SK-N-SH (cell line): ENCODE data around the gene ADRA2B. TPM values are rescaled to one million over a fixed set of nuclear protein-coding genes. Genes with fewer than 3 reads are reported as not detected.
A peak's percentile ranks its signal among the peaks of the same experiment; 100 is the strongest.

Experiments
- CTCF ChIA-PET: fragments of 300-600, 350-600 bp; formaldehyde crosslinking; extraction: SDS; loops from one replicate; lab custom pipeline; 2021; lab: Yijun Ruan, JAX
- POLR2A ChIA-PET: fragments of 350-600 bp; sonication (Branson Sonifier 250); formaldehyde crosslinking; extraction: SDS; loops from one replicate; lab custom pipeline; 2020; ENCODE audit warnings: antibody characterized with exemption, inconsistent platforms; lab: Yijun Ruan, JAX
- DNase-seq: peaks from one replicate; pipeline ENCODE4 v3.0.0; 2012
- H2AFZ ChIP-seq: fragments of 200-600 bp; sonication (generic); 2 replicates; pipeline ENCODE4 v1.8.1; 2016; ENCODE audit warnings: antibody characterized with exemption, mild to moderate bottlenecking, low read depth
- H3F3A ChIP-seq: fragments of 200-600 bp; sonication (generic); replicated peaks from 2 replicates; pipeline ENCODE3; 2016; ENCODE audit warnings: antibody characterized with exemption, mild to moderate bottlenecking; ENCODE audit not compliant: insufficient read depth
- H3K27ac ChIP-seq, 2 experiments: fragments of 200-500 bp in 1 of 2; fragments of 200-600 bp in 1 of 2; sonication (Bioruptor generic) in 1 of 2; sonication (generic), shearing (Covaris generic) in 1 of 2; 2 replicates each; pipeline versions ENCODE4 v1.5.1 to v1.6.1; 2014 to 2016; ENCODE audit warnings: low read depth in 2 of 2, inconsistent platforms in 1 of 2, low read length in 1 of 2, mild to moderate bottlenecking in 1 of 2, mixed read lengths in 1 of 2
- H3K27me3 ChIP-seq: fragments of 200-600 bp; sonication (generic), shearing (Covaris generic); 2 replicates; pipeline ENCODE4 v1.6.1; 2016; ENCODE audit warnings: mixed run types; ENCODE audit not compliant: insufficient read depth
- H3K36me3 ChIP-seq, 2 experiments: fragments of 200-500 bp in 1 of 2; fragments of 200-600 bp in 1 of 2; sonication (Bioruptor generic) in 1 of 2; sonication (generic) in 1 of 2; replicated peaks in 1 of 2; 2 replicates each; pipeline versions ENCODE3 to v1.5.1; 2014 to 2016; ENCODE audit warnings: low read length in 1 of 2, mild to moderate bottlenecking in 1 of 2; ENCODE audit not compliant: insufficient read depth in 2 of 2, control insufficient read depth in 1 of 2
- H3K4me1 ChIP-seq, 2 experiments: fragments of 200-500 bp in 1 of 2; fragments of 200-600 bp in 1 of 2; sonication (Bioruptor generic) in 1 of 2; sonication (generic), shearing (Covaris generic) in 1 of 2; 2 replicates each; pipeline versions ENCODE4 v1.5.1 to v1.6.1; 2014 to 2016; ENCODE audit warnings: low read depth in 1 of 2, low read length in 1 of 2, mixed run types in 1 of 2; ENCODE audit not compliant: insufficient read depth in 2 of 2, control insufficient read depth in 1 of 2
- H3K4me2 ChIP-seq: fragments of 200-600 bp; sonication (generic), shearing (Covaris generic); 2 replicates; pipeline ENCODE4 v1.6.1; 2017; ENCODE audit warnings: mixed run types
- H3K4me3 ChIP-seq, 2 experiments: fragments of 200-500 bp in 1 of 2; fragments of 200-600 bp in 1 of 2; sonication (Bioruptor generic) in 1 of 2; sonication (generic), shearing (Covaris generic) in 1 of 2; 2 replicates each; pipeline versions ENCODE4 v1.5.1 to v1.8.1; 2014 to 2016; ENCODE audit warnings: low read depth in 2 of 2, inconsistent platforms in 1 of 2, low read length in 1 of 2, mild to moderate bottlenecking in 1 of 2, mixed read lengths in 1 of 2, moderate library complexity in 1 of 2
- H3K79me2 ChIP-seq: fragments of 200-600 bp; sonication (generic); 2 replicates; pipeline ENCODE4 v1.8.1; 2017; ENCODE audit warnings: mild to moderate bottlenecking; ENCODE audit not compliant: insufficient read depth
- H3K9ac ChIP-seq: fragments of 200-600 bp; sonication (generic); 2 replicates; pipeline ENCODE4 v1.6.1; 2017; ENCODE audit warnings: mixed run types
- H3K9me2 ChIP-seq: fragments of 200-600 bp; sonication (generic); 2 replicates; pipeline ENCODE4 v1.6.1; 2017; ENCODE audit warnings: mixed run types
- H3K9me3 ChIP-seq: fragments of 200-600 bp; sonication (generic); 2 replicates; pipeline ENCODE4 v1.6.1; 2017; ENCODE audit warnings: mixed run types, mild to moderate bottlenecking, moderate library complexity
- H4K20me1 ChIP-seq: fragments of 200-600 bp; sonication (generic); 2 replicates; pipeline ENCODE4 v1.6.1; 2017; ENCODE audit warnings: mild to moderate bottlenecking, mixed run types; ENCODE audit not compliant: insufficient read depth
- ELF1 ChIP-seq: IDR thresholded peaks from 2 replicates; pipeline ENCODE4 v1.4.0; 2012
- EP300 ChIP-seq, 2 experiments: IDR thresholded peaks; 2 replicates each; pipeline versions ENCODE4 v1.4.0 to v1.6.1; 2012; ENCODE audit warnings: borderline replicate concordance in 1 of 2, low read depth in 1 of 2, low read length in 1 of 2
- EZH2phosphoT487 ChIP-seq: fragments of 200-600 bp; sonication (generic); IDR thresholded peaks from 2 replicates; pipeline ENCODE4 v1.6.1; 2017; ENCODE audit warnings: low read depth, mixed run types, mild to moderate bottlenecking, antibody characterized with exemption, moderate library complexity, borderline replicate concordance
- FOXJ3 ChIP-seq: sonication (generic); formaldehyde crosslinking; IDR thresholded peaks from 2 replicates; pipeline ENCODE4 v1.5.1; 2020; ENCODE audit warnings: mild to moderate bottlenecking, missing genetic modification reagents
- FOXM1 ChIP-seq: IDR thresholded peaks from 2 replicates; pipeline ENCODE4 v1.4.0; 2012; ENCODE audit warnings: low read depth, mild to moderate bottlenecking
- GABPA ChIP-seq: IDR thresholded peaks from 2 replicates; pipeline ENCODE4 v1.4.0; 2012; ENCODE audit warnings: low read depth, mild to moderate bottlenecking
- GATA2 ChIP-seq: sonication (generic); formaldehyde crosslinking; IDR thresholded peaks from 2 replicates; pipeline ENCODE4 v1.5.0; 2020; ENCODE audit warnings: mild to moderate bottlenecking, missing genetic modification reagents
- NRF1 ChIP-seq: IDR thresholded peaks from 2 replicates; pipeline ENCODE4 v1.6.1; 2012; ENCODE audit warnings: low read depth, mild to moderate bottlenecking, low read length
- POLR2AphosphoS5 ChIP-seq: IDR thresholded peaks from 2 replicates; pipeline ENCODE4 v1.6.1; 2012; ENCODE audit warnings: low read depth, low read length
- RAD21 ChIP-seq: IDR thresholded peaks from 2 replicates; pipeline ENCODE4 v1.6.1; 2012; ENCODE audit warnings: mild to moderate bottlenecking, low read length
- RXRA ChIP-seq: IDR thresholded peaks from 2 replicates; pipeline ENCODE4 v1.4.0; 2012; ENCODE audit warnings: low read depth, mild to moderate bottlenecking, borderline replicate concordance
- SIN3A ChIP-seq: IDR thresholded peaks from 2 replicates; pipeline ENCODE4 v1.6.1; 2012; ENCODE audit warnings: low read depth, mild to moderate bottlenecking, low read length, moderate library complexity, borderline replicate concordance
- TAF1 ChIP-seq: IDR thresholded peaks from 2 replicates; pipeline ENCODE4 v1.6.1; 2012; ENCODE audit warnings: low read depth, mild to moderate bottlenecking, low read length, moderate library complexity, borderline replicate concordance
- TCF12 ChIP-seq: IDR thresholded peaks from 2 replicates; pipeline ENCODE4 v1.4.0; 2012
- YY1 ChIP-seq: IDR thresholded peaks from 2 replicates; pipeline ENCODE4 v1.4.0; 2012; ENCODE audit warnings: low read depth, mild to moderate bottlenecking
- WGBS: methylation state at CpG from one replicate; pipeline ENCODE4 v1.1.6; 2017; ENCODE audit warnings: low lambda C conversion rate; 5-methylcytosine and 5-hydroxymethylcytosine counted together
- polyA plus RNA-seq, 3 experiments: library from polyadenylated mRNA; depleted of rRNA; stranded (reverse); fragments of >200 nt; gene quantifications; 2 replicates each; pipeline ENCODE4 v1.2.3, GENCODE V29; 2012
- TF ChIP-seq, protein P1 (sequence below): IDR thresholded peaks from 2 replicates; pipeline ENCODE4 v1.6.1; 2012; ENCODE audit warnings: mild to moderate bottlenecking, low read depth, low read length, moderate library complexity

Gene ADRA2B
- polyA plus RNA-seq (2012; rRNA removed) = not detected in 2 replicates
- polyA plus RNA-seq (2012; cell fraction: cytosol; rRNA removed) = not detected in 2 replicates
- polyA plus RNA-seq (2012; cell fraction: nucleus; rRNA removed) = 0.06 and 0.15 TPM in 2 replicates

DNA sequence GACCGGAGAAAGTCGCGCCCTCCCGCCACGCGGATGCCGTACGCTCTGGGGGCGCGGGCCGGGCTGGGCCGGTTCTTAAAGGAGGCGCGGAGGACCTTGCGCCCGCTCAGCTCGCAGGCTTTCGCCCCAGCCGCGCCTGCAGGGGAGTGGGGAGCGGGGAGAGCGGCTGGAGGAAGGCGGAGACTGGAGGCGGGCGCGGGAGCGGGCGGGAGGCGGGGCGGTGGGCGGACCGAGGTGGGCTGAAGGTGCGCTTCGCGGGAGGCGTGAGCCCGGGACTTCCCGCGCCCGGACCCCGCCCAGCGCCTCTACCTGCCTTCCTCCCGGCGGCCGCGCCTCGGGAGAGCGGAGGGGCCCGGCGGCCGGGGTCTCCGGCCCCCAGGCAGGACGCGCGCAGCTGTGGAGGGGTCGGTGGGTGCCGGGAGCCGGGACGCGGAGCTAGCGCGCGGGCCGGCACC lies at the start of gene ADRA2B:
TSS of gene ADRA2B (minus strand) at position 148 of the 455 bp plus-strand sequence. CDS start 422 bp downstream, outside the sequence.
- peak within 1 kb of the TSS; percentile 44 to 54; a peak in 3 of 4 replicates for H3K4me3 ChIP-seq
- peaks cover 0 to 12% of the 10 kb centered on the region in 2 experiments; a peak in 1 of 4 replicates for H3K4me1 ChIP-seq
- H3K9ac ChIP-seq = no peak within 1 kb of the TSS
- no peaks in the 10 kb centered on the region for H3K36me3 ChIP-seq
- no peak within 1 kb of the TSS for H3K27ac ChIP-seq
- H2AFZ ChIP-seq = peak within 1 kb of the TSS; percentile 59; the same call in 1 of the 2 replicates
- no peaks in the 10 kb centered on the region for H3K9me3 ChIP-seq
- H3K9me2 ChIP-seq = no peaks in the 10 kb centered on the region
- ChIA-PET POLR2A (no interaction called here), CTCF (interaction anchor here (0.6 to 8.0 kb wide), 41 partner anchors 8 to 396 kb away, joined by 3 to 101 read pairs (median 7); partner anchors contain the start of genes ANKRD36C, ASTL and DUSP2)
- 30% methylated on average over 27 of the region's 64 CpGs for WGBS
- no peaks in the 10 kb centered on the region for H3F3A ChIP-seq
- H3K27me3 ChIP-seq = no peaks in the 10 kb centered on the region; the same call in 1 of the 2 replicates
- H4K20me1 ChIP-seq = no peaks in the 10 kb centered on the region
- H3K79me2 ChIP-seq = no peaks in the 10 kb centered on the region
- H3K4me2 ChIP-seq = peak within 1 kb of the TSS; percentile 78
- DNase-seq = peak; percentile 82
- no peak for TF ChIP-seq RXRA
- TF ChIP-seq NRF1 = no peak
- TF ChIP-seq POLR2AphosphoS5 = no peak
- TF ChIP-seq SIN3A = no peak
- TF ChIP-seq EP300 (IDR thresholded peaks at IDR 0.05; ENCODE audit: borderline replicate concordance in 1 of 2, low read depth in 1 of 2, low read length in 1 of 2) = no peak
- no peak for TF ChIP-seq GABPA
- TF ChIP-seq YY1 = no peak
- no peak for TF ChIP-seq FOXM1
- TF ChIP-seq TCF12 = no peak
- TF ChIP-seq EZH2phosphoT487 = no peak
- TF ChIP-seq, protein P1, sequence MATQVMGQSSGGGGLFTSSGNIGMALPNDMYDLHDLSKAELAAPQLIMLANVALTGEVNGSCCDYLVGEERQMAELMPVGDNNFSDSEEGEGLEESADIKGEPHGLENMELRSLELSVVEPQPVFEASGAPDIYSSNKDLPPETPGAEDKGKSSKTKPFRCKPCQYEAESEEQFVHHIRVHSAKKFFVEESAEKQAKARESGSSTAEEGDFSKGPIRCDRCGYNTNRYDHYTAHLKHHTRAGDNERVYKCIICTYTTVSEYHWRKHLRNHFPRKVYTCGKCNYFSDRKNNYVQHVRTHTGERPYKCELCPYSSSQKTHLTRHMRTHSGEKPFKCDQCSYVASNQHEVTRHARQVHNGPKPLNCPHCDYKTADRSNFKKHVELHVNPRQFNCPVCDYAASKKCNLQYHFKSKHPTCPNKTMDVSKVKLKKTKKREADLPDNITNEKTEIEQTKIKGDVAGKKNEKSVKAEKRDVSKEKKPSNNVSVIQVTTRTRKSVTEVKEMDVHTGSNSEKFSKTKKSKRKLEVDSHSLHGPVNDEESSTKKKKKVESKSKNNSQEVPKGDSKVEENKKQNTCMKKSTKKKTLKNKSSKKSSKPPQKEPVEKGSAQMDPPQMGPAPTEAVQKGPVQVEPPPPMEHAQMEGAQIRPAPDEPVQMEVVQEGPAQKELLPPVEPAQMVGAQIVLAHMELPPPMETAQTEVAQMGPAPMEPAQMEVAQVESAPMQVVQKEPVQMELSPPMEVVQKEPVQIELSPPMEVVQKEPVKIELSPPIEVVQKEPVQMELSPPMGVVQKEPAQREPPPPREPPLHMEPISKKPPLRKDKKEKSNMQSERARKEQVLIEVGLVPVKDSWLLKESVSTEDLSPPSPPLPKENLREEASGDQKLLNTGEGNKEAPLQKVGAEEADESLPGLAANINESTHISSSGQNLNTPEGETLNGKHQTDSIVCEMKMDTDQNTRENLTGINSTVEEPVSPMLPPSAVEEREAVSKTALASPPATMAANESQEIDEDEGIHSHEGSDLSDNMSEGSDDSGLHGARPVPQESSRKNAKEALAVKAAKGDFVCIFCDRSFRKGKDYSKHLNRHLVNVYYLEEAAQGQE = no peak
- no peak for TF ChIP-seq FOXJ3 (CRISPR knock-in tag)
- TF ChIP-seq ELF1 = no peak
- TF ChIP-seq GATA2 (CRISPR knock-in tag) = no peak
- no peak for TF ChIP-seq RAD21
- TF ChIP-seq TAF1 = no peak
